HEK293 (cell line): Measurements from ENCODE around the gene MTF2.

Source experiments
- AEBP2 ChIP-seq: fragments of 450-650 bp; formaldehyde crosslinking; IDR thresholded peaks from 2 replicates; pipeline ENCODE4 v1.5.1; 2016; ENCODE audit warnings: missing biosample characterization, missing genetic modification characterization, borderline replicate concordance
- KLF9 ChIP-seq: fragments of 450-650 bp; formaldehyde crosslinking; IDR thresholded peaks from 2 replicates; pipeline ENCODE4 v1.5.1; 2016; ENCODE audit warnings: missing biosample characterization, missing genetic modification characterization, low read depth
- OSR2 ChIP-seq: fragments of 450-650 bp; formaldehyde crosslinking; IDR thresholded peaks from 2 replicates; pipeline ENCODE4 v1.5.1; 2016; ENCODE audit warnings: missing biosample characterization, missing genetic modification characterization
- PRDM1 ChIP-seq: fragments of 450-650 bp; formaldehyde crosslinking; IDR thresholded peaks from 2 replicates; pipeline ENCODE4; 2016; ENCODE audit warnings: missing biosample characterization, missing genetic modification characterization
- PRDM2 ChIP-seq: fragments of 450-650 bp; formaldehyde crosslinking; IDR thresholded peaks from 2 replicates; pipeline ENCODE4 v1.5.1; 2016; ENCODE audit warnings: missing biosample characterization, missing genetic modification characterization, borderline replicate concordance
- PRDM6 ChIP-seq: fragments of 450-650 bp; formaldehyde crosslinking; IDR thresholded peaks from 2 replicates; pipeline ENCODE4 v1.5.1; 2017; ENCODE audit warnings: missing biosample characterization, missing genetic modification characterization
- SP7 ChIP-seq: fragments of 450-650 bp; formaldehyde crosslinking; IDR thresholded peaks from 2 replicates; pipeline ENCODE4 v1.5.1; 2016; ENCODE audit warnings: missing biosample characterization, missing genetic modification characterization
- TSHZ1 ChIP-seq: fragments of 450-650 bp; formaldehyde crosslinking; IDR thresholded peaks from 2 replicates; pipeline ENCODE4 v1.5.1; 2016; ENCODE audit warnings: missing biosample characterization, missing genetic modification characterization, borderline replicate concordance
- ZBTB10 ChIP-seq: fragments of 450-650 bp; formaldehyde crosslinking; IDR thresholded peaks from 2 replicates; pipeline ENCODE4 v1.5.1; 2016; ENCODE audit warnings: missing biosample characterization, missing genetic modification characterization
- ZNF146 ChIP-seq: fragments of 450-650 bp; formaldehyde crosslinking; IDR thresholded peaks from 2 replicates; pipeline ENCODE4 v1.5.1; 2016; ENCODE audit warnings: missing biosample characterization, missing genetic modification characterization
- ZNF23 ChIP-seq: fragments of 450-650 bp; formaldehyde crosslinking; IDR thresholded peaks from 2 replicates; pipeline ENCODE4 v1.5.1; 2016; ENCODE audit warnings: missing biosample characterization, missing genetic modification characterization, borderline replicate concordance
- ZNF561 ChIP-seq: fragments of 450-650 bp; IDR thresholded peaks from 2 replicates; pipeline ENCODE4 v1.5.1; 2018; ENCODE audit warnings: missing biosample characterization, missing genetic modification characterization, borderline replicate concordance
- ZNF654 ChIP-seq: fragments of 450-650 bp; formaldehyde crosslinking; IDR thresholded peaks from 2 replicates; pipeline ENCODE4 v1.5.1; 2016; ENCODE audit warnings: low read depth, missing biosample characterization, missing genetic modification characterization
- ZNF837 ChIP-seq: fragments of 450-650 bp; formaldehyde crosslinking; IDR thresholded peaks from 2 replicates; pipeline ENCODE4 v1.5.1; 2016; ENCODE audit warnings: missing biosample characterization, missing genetic modification characterization
- ZXDB ChIP-seq: fragments of 450-650 bp; formaldehyde crosslinking; IDR thresholded peaks from 2 replicates; pipeline ENCODE4 v1.5.1; 2016; ENCODE audit warnings: missing biosample characterization, missing genetic modification characterization

Gene MTF2

GRCh38 chr1:93080179-93080823, 1.2 kb downstream of the MTF2 start (continued):
- TF ChIP-seq ZNF146 (tag by site-specific recombination) (no peak), PRDM2 (no peak), SP7 (no peak), ZBTB10 (tag by site-specific recombination) (no peak), AEBP2 (tag by site-specific recombination) (no peak), OSR2 (tag by site-specific recombination) (0 out of 2 replicates have a peak, but pooled peaks have one; percentile 11), ZNF654 (tag by site-specific recombination) (peak; percentile 71), ZXDB (no peak; the same call in 1 of the 2 replicates), TSHZ1 (tag by site-specific recombination) (no peak), PRDM6 (tag by site-specific recombination) (peak; percentile 35; the same call in 1 of the 2 replicates), KLF9 (no peak), ZNF561 (tag by site-specific recombination) (no peak), ZNF837 (no peak), ZNF23 (tag by site-specific recombination) (no peak), PRDM1 (tag by site-specific recombination) (peak; percentile 74)
